ENCODE results near the gene GNPAT. TPM values are rescaled to one million over a fixed set of nuclear protein-coding genes. Genes with fewer than 3 reads are reported as not detected.

Gene GNPAT
- total RNA-seq, 4 donors from 2014 or later, result 34.8 to 55.4 (median 37.5) TPM

DNA sequence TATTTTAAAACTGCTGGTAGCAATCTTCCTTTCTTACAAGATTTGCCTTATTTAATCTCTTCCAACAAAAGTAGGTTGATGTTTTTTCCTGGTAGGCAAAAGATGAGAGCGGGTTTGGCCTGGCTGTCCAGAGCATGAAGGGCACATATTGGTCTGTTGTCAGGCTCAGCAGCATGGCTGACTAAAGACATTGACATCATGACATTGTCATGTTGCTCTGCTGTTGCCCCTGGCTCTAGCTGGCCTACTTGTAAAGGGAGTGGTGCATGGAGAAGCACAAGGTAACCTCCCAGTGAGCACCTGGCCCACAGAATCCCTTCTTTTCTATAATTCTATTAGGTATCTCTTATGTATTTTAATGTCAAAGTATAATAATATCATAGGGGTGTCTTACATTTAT, 23.6 kb downstream of the GNPAT start:
- TF ChIP-seq, protein P1, sequence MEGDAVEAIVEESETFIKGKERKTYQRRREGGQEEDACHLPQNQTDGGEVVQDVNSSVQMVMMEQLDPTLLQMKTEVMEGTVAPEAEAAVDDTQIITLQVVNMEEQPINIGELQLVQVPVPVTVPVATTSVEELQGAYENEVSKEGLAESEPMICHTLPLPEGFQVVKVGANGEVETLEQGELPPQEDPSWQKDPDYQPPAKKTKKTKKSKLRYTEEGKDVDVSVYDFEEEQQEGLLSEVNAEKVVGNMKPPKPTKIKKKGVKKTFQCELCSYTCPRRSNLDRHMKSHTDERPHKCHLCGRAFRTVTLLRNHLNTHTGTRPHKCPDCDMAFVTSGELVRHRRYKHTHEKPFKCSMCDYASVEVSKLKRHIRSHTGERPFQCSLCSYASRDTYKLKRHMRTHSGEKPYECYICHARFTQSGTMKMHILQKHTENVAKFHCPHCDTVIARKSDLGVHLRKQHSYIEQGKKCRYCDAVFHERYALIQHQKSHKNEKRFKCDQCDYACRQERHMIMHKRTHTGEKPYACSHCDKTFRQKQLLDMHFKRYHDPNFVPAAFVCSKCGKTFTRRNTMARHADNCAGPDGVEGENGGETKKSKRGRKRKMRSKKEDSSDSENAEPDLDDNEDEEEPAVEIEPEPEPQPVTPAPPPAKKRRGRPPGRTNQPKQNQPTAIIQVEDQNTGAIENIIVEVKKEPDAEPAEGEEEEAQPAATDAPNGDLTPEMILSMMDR (IDR thresholded peaks at IDR 0.05; ENCODE audit: low read depth), result no peak

DNA sequence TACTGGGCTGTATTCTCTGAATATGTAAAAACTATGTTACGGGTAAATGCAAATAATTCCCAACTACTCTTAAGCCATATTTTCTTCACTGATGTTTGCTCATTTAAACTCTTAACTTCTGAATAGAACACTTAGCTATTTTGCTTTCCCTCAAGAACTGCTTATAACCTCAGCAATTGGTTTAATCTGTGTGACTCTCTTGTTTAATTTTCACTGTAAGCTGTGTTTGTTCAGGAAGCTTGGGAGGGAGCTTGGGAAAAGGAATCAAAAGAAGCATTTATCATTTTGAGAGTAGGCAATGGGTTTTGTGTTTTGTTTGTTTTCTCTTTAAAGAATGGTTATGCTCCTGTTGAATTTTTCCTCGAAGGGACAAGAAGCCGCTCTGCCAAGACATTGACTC, 24.4 kb downstream of the GNPAT start:
- TF ChIP-seq, protein P1 (IDR thresholded peaks at IDR 0.05; ENCODE audit: low read depth), result no peak

DNA sequence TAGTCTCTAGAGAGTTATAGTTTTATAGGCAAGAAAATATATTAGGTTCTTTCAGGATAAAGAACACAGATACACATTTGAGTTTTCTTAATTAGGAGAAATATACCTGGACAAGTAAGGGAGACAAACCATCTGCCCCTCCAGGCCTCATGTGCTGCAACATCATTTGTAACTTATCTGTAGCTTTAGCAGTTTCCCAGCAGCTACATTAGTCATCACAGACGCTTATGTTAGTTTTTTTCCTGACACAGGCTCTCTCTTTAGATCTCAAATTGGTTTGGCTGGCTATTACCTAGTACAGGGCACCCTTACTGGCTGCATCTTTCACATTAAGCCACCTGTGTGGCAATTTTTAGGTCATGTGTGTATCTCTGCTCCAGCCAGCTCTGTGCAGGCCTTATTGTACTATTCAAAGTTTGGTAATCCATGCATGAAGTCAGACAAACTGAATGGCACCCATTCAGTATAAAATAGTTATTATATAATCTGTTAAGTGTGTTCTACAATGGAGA, 25.9 kb downstream of the GNPAT start:
- TF ChIP-seq, protein P1 (IDR thresholded peaks at IDR 0.05; ENCODE audit: low read depth), result no peak

DNA sequence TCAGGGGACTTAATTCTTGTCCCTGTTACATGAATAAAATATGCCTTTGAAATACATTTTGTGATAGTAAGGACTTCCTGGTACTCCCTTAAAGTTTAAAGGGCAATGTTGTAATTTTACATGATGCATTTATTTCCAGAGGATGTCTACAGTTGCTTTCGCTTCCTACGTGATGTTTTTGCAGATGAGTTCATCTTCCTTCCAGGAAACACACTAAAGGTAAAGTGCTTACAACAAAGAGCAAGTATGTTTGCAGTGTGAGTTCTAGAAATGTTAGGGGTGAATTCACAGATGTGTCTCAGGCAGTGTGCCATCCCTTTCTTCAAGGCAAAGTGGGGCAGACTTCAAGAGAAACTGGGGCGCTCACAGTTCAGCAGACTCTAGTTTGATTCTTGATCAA, 31.2 kb downstream of the GNPAT start:
- TF ChIP-seq, protein P1 (IDR thresholded peaks at IDR 0.05; ENCODE audit: low read depth), result no peak

DNA sequence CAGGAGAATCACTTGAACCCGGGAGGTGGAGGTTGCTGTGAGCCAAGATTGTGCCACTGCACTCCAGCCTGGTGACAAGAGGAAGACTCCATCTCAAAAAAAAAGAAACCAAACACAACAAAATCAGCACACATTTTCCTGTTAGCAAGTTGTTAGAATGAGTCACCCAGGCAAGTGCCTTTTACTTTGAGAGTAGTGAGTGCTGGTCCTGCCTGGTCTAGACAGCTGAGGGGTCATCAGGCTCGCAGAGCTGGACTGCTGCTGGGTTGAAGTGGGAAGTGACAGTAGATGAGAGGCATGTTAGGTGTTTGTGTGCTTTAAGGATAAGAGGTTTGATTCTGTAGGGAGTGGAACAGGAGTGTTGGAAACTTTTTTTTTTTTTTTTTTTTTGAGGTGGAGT, 31.9 kb downstream of the GNPAT start:
- TF ChIP-seq, protein P1 (IDR thresholded peaks at IDR 0.05; ENCODE audit: low read depth), result no peak

DNA sequence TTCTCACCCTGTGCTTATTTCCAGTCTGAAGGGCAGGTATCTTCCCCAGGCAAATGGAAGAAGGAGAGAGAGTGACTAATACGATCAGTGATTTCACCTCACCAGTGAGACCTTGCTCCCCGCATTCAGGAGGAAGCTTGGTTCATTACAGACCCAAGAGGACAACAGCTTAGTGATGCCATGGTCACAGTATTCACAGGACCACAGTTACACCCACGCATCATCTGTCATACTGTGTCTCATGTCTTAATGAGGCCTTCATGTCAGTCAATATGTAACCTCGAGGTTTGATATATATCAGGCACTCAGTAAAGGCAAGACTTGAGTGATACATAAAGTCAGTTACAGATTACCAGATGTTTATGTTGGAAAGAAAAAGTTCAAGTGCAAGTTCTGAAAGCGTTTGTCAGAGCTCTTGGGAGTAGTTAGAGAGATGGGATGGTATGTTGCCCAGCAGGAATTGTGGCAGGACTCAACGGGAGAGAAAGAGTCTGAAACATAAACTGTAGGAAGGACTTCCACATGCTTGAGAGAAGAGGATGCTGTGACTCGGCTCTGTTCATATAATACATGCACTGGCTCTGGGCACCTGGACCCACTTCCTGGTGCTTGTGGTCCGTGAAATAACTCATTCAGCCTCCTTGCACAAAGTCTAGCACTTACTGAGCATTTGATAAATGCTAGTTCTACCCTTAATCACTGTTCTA, 33.3 kb downstream of the GNPAT start:
- TF ChIP-seq, protein P1 (IDR thresholded peaks at IDR 0.05; ENCODE audit: low read depth), result no peak

DNA sequence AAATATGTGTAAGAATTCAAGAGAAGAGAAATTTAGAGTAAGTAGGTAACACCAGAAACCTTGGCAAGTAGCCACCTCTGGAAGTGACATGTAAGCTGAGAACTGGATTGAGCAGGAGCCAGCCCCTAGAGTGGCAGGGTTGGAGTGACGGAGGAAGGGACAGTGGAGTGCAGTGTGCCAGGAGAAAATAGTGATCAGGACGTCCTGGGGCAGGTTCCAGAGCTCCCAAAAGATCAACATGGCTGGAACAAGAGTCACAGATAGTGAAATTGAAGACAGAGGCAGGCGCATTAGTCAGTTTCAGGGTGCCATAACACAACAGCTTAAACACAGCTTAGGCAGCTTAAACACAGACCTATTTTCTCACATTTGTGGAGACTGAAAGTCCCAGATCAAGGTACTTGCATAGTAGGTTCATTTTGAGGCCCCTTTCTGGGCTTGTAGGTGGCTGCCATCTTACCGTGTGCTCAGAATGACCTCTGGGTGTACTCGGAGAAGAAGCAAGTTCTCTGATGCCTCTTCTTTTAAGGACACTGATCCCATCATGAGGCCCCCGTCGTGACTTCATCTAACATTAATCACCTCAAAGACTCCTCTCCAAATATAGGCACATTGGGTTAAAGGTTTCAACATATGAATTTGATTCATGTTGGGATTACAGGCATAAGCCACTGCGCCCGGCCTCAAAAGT, 37.2 kb downstream of the GNPAT start:
- TF ChIP-seq, protein P1 (IDR thresholded peaks at IDR 0.05; ENCODE audit: low read depth), result no peak
